ENCODE results near the gene MGAT4A. TPM values are rescaled to one million over a fixed set of nuclear protein-coding genes. Genes with fewer than 3 reads are reported as not detected.

MGAT4A gene
- total and polyA plus RNA-seq, 9 donors, result 3.9 to 14.7 (median 12.6) TPM

- no peak overlapping the region for H3K4me3 ChIP-seq
- TF ChIP-seq EP300 (IDR thresholded peaks at IDR 0.05) (no peak), CTCF (IDR thresholded peaks at IDR 0.05) (no peak), POLR2A (IDR thresholded peaks at IDR 0.05) (no peak)
- intact Hi-C loops (cut with DNase I), result no loop called here
- H3K27me3 ChIP-seq, result no peaks in the 10 kb centered on the region
- DNase-seq, result no peak
- H3K27ac ChIP-seq, result no peak overlapping the region
- 82 to 92% (median 83%) methylated on average over 7 to 10 of the region's 10 CpGs for WGBS, 3 donors
- no peaks in the 10 kb centered on the region for H3K4me1 ChIP-seq (ENCODE audit: insufficient read depth)
- no peaks in the 10 kb centered on the region for H3K9me3 ChIP-seq
- no peaks in the 10 kb centered on the region for H3K36me3 ChIP-seq
Observed at GRCh38 chr2:98583816-98584618, 146.9 kb downstream of the MGAT4A start.

DNA sequence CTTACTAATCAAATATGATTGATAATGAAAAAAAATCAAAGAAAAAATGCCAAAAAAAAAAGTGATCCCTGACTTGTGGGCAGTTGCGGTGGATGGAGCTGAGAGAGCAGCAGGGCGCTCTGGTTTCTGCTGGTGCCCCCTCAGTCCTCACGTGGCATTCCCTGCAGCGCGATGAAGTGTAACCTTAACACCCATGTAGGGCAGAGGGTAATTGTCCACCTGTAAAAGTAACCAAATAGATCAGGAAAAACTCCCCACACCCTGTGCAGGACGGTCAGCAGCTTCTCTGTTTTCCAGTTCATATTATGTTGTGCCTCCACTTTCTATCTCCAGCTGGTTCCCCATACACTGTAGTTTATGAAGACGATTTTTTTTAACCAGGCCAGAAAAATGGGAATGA, 147.7 kb downstream of the MGAT4A start:
- no peak for DNase-seq
- WGBS, 3 donors, result 90 to 94% (median 94%) methylated on average over 7 of the region's 7 CpGs
- no peaks in the 10 kb centered on the region for H3K4me1 ChIP-seq (ENCODE audit: insufficient read depth)
- intact Hi-C loops (cut with DNase I), result no loop called here
- TF ChIP-seq CTCF (IDR thresholded peaks at IDR 0.05) (no peak), EP300 (IDR thresholded peaks at IDR 0.05) (no peak), POLR2A (IDR thresholded peaks at IDR 0.05) (no peak)
- no peak overlapping the region for H3K4me3 ChIP-seq
- H3K36me3 ChIP-seq, result no peaks in the 10 kb centered on the region
- H3K27ac ChIP-seq, result no peak overlapping the region
- no peaks in the 10 kb centered on the region for H3K9me3 ChIP-seq
- no peaks in the 10 kb centered on the region for H3K27me3 ChIP-seq

- H3K36me3 ChIP-seq, result no peaks in the 10 kb centered on the region
- TF ChIP-seq POLR2A (IDR thresholded peaks at IDR 0.05), result no peak
- TF ChIP-seq CTCF (IDR thresholded peaks at IDR 0.05), result no peak
- no peak for TF ChIP-seq EP300 (IDR thresholded peaks at IDR 0.05)
- H3K27me3 ChIP-seq, result no peaks in the 10 kb centered on the region
- DNase-seq, result no peak
- H3K9me3 ChIP-seq, result no peaks in the 10 kb centered on the region
- 91 to 96% (median 93%) methylated on average over 9 of the region's 9 CpGs for WGBS, 3 donors
- intact Hi-C loops (cut with DNase I), result no loop called here
- no peak overlapping the region for H3K27ac ChIP-seq
- H3K4me3 ChIP-seq, result no peak overlapping the region
- H3K4me1 ChIP-seq (ENCODE audit: insufficient read depth), result no peaks in the 10 kb centered on the region
Observed at GRCh38 chr2:98582523-98582922, 148.4 kb downstream of the MGAT4A start.

GRCh38 chr2:98580656-98581284, 150.2 kb downstream of the MGAT4A start:
- WGBS, 3 donors, result 85 to 87% (median 86%) methylated on average over 10 of the region's 10 CpGs
- no peak for DNase-seq
- Histone ChIP-seq H3K4me1 (ENCODE audit: insufficient read depth) (no peaks in the 10 kb centered on the region), H3K36me3 (no peaks in the 10 kb centered on the region), H3K27ac (no peak overlapping the region), H3K9me3 (no peaks in the 10 kb centered on the region), H3K27me3 (no peaks in the 10 kb centered on the region), H3K4me3 (no peak overlapping the region)
- TF ChIP-seq POLR2A (IDR thresholded peaks at IDR 0.05) (no peak), CTCF (IDR thresholded peaks at IDR 0.05) (no peak), EP300 (IDR thresholded peaks at IDR 0.05) (no peak)
- intact Hi-C loops (cut with DNase I), result no loop called here
